GM23338 (cell line): Measurements from ENCODE around the gene NR1D1.

Experiments used
- CTCF ChIP-seq, 2 experiments: fragments of 200-600 bp in 1 of 2; sonication (generic) in 1 of 2; conservative IDR thresholded peaks; 2 replicates each; pipeline versions ENCODE4 v1.5.1 to v1.6.1; 2016 to 2017; ENCODE audit warnings: antibody characterized with exemption in 2 of 2, low read depth in 2 of 2, mild to moderate bottlenecking in 2 of 2, moderate library complexity in 1 of 2
- EZH2 ChIP-seq: fragments of 200-600 bp; sonication (generic); IDR thresholded peaks from one replicate; pipeline ENCODE4 v1.8.0; 2017; ENCODE audit warnings: antibody characterized with exemption, mild to moderate bottlenecking, low read depth; ENCODE audit not compliant: unreplicated experiment
- EZH2phosphoT487 ChIP-seq: fragments of 200-600 bp; sonication (generic); IDR thresholded peaks from one replicate; pipeline ENCODE4 v1.8.1; 2018; ENCODE audit warnings: antibody characterized with exemption; ENCODE audit not compliant: unreplicated experiment
- POLR2AphosphoS5 ChIP-seq: IDR thresholded peaks from 2 replicates; pipeline ENCODE4 v1.6.1; 2016; ENCODE audit warnings: antibody characterized with exemption, low read depth
- REST ChIP-seq: IDR thresholded peaks from one replicate; pipeline ENCODE4 v1.6.1; 2018; ENCODE audit warnings: antibody characterized with exemption; ENCODE audit not compliant: unreplicated experiment

- TF ChIP-seq EZH2 (no peak), CTCF (conservative IDR thresholded peaks at IDR 0.05; ENCODE audit: low read depth in 2 of 2) (no peak), POLR2AphosphoS5 (no peak), REST (no peak), EZH2phosphoT487 (no peak)
Observed at GRCh38 chr17:40095351-40095943, 4.9 kb downstream of the NR1D1 start.
